Mesendoderm (in vitro differentiated cells): ENCODE results near the gene ALPL.

Source experiments
- DNase-seq: peaks from one replicate; pipeline ENCODE4 v3.0.0; 2013
- H2AK5ac ChIP-seq: 2 replicates; pipeline ENCODE4 v1.6.1; 2013; ENCODE audit warnings: low read length, inconsistent platforms
- H2BK120ac ChIP-seq: 2 replicates; pipeline ENCODE4 v1.6.1; 2013; ENCODE audit warnings: low read depth, mild to moderate bottlenecking, low read length, moderate library complexity, mixed read lengths
- H2BK15ac ChIP-seq: replicated peaks from 2 replicates; pipeline ENCODE4 v1.6.1; 2013; ENCODE audit warnings: low read depth, mild to moderate bottlenecking, moderate library complexity
- H2BK5ac ChIP-seq: 2 replicates; pipeline ENCODE4 v1.6.1; 2013; ENCODE audit warnings: low read length, inconsistent platforms
- H3K18ac ChIP-seq: 2 replicates; pipeline ENCODE4 v1.6.1; 2013; ENCODE audit warnings: mild to moderate bottlenecking, low read length, mixed read lengths
- H3K23ac ChIP-seq: one replicate; pipeline ENCODE4 v1.6.1; 2013; ENCODE audit warnings: low read length
- H3K27ac ChIP-seq: 2 replicates; pipeline ENCODE4 v1.5.1; 2013; ENCODE audit warnings: low read depth, mild to moderate bottlenecking, inconsistent platforms, low read length, moderate library complexity
- H3K27me3 ChIP-seq: 2 replicates; pipeline ENCODE4 v1.6.1; 2013; ENCODE audit warnings: low read length, control low read depth, mild to moderate bottlenecking, inconsistent platforms; ENCODE audit not compliant: insufficient read depth, poor library complexity
- H3K36me3 ChIP-seq: 2 replicates; pipeline ENCODE4 v1.6.1; 2013; ENCODE audit warnings: low read length, inconsistent platforms; ENCODE audit not compliant: control insufficient read depth, insufficient read depth
- H3K4ac ChIP-seq: one replicate; pipeline ENCODE4 v1.6.1; 2013; ENCODE audit warnings: low read depth, mild to moderate bottlenecking, low read length, moderate library complexity
- H3K4me1 ChIP-seq: 2 replicates; pipeline ENCODE4 v1.6.1; 2013; ENCODE audit warnings: low read depth, low read length, inconsistent platforms; ENCODE audit not compliant: control insufficient read depth
- H3K4me2 ChIP-seq: 2 replicates; pipeline ENCODE4 v1.6.1; 2013; ENCODE audit warnings: low read length
- H3K4me3 ChIP-seq: 2 replicates; pipeline ENCODE4 v1.5.1; 2013; ENCODE audit warnings: mild to moderate bottlenecking, low read length
- H3K56ac ChIP-seq: one replicate; pipeline ENCODE4 v1.6.1; 2013; ENCODE audit warnings: low read length
- H3K79me1 ChIP-seq: 2 replicates; pipeline ENCODE4 v1.6.1; 2013; ENCODE audit warnings: low read length, inconsistent platforms
- H3K79me2 ChIP-seq: 2 replicates; pipeline ENCODE4 v1.6.1; 2013; ENCODE audit warnings: mild to moderate bottlenecking, low read length; ENCODE audit not compliant: control insufficient read depth, insufficient read depth
- H3K9ac ChIP-seq: 2 replicates; pipeline ENCODE4 v1.6.1; 2013; ENCODE audit warnings: low read length, inconsistent platforms
- H4K5ac ChIP-seq: one replicate; pipeline ENCODE4 v1.6.1; 2013; ENCODE audit warnings: low read length
- H4K8ac ChIP-seq: one replicate; pipeline ENCODE4 v1.6.1; 2013; ENCODE audit warnings: low read depth, mild to moderate bottlenecking, control low read depth, low read length, moderate library complexity
- WGBS: extraction: QIAGEN DNeasy Blood & Tissue Kit; methylation state at CpG from one replicate; pipeline ENCODE4 v1.1.7; 2013; ENCODE audit warnings: low lambda C conversion rate, missing lambda C conversion rate; ENCODE audit not compliant: insufficient coverage; ENCODE audit errors: extremely low coverage; 5-methylcytosine and 5-hydroxymethylcytosine counted together

ALPL gene

DNA sequence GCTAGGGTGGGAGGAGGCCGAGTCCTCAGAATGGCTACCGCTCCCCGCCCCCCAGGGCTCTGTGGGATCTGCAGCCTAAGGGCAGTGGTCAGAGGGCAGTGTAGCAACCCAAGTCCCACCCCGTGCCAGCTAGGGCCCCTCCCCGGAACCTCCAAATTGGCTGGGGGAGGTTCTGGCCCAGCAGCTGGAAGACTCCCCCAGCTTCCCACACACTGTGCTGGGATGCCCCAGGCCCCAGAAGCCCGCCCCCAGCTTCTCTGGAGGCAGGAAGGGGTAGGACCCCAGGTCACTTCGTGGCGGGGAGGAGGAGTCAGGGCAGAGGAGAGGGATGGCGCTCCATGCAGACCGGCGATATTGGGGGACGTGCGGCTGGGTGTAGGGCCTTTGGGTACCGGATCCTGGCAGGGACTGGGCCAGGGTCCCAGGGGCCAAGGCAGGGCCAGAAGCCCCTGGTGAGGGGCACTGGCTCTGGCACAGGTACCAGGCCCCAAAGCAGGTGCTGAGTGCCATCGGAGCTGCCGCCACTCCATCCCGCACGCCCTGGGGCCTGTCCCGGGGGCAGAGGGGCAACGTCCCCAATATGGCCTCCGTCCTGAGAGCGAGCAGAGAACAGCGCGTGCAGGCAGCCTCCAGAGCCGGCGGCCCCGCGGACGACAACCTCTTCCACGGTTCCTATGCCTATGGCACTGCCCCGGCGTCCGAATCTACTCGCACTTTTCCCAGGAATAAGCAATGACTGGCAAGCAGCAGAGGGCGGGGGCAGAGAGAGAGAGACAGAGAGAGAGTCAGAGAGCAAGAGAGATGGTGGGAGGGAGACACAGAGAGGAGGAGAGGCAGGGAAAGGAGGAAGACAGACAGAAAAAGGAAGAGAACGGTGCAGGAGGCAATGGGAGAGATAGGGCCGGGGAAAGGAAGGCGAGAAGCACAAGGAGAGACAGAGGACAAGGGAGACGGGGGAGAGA, 94.2 kb downstream of the ALPL start:
- no peak overlapping the region for H4K5ac ChIP-seq
- no peak overlapping the region for H2BK15ac ChIP-seq
- H3K27ac ChIP-seq: no peak overlapping the region
- no peak overlapping the region for H3K9ac ChIP-seq
- no peak overlapping the region for H4K8ac ChIP-seq
- no peak overlapping the region for H3K23ac ChIP-seq
- no peaks in the 10 kb centered on the region for H3K79me1 ChIP-seq
- no peak overlapping the region for H3K18ac ChIP-seq
- no peak overlapping the region for H2BK5ac ChIP-seq
- H3K79me2 ChIP-seq: no peaks in the 10 kb centered on the region
- H3K4me2 ChIP-seq: no peak overlapping the region
- DNase-seq: no peak
- H3K36me3 ChIP-seq: no peaks in the 10 kb centered on the region
- no CpG with 5 or more reads among the region's 39 CpGs for WGBS
- no peak overlapping the region for H3K4me3 ChIP-seq
- H3K27me3 ChIP-seq: no peaks in the 10 kb centered on the region
- H3K4ac ChIP-seq: no peak overlapping the region
- no peak overlapping the region for H2BK120ac ChIP-seq
- H3K4me1 ChIP-seq: peaks cover 5% of the 10 kb centered on the region
- H2AK5ac ChIP-seq: no peak overlapping the region
- H3K56ac ChIP-seq: no peak overlapping the region

DNA sequence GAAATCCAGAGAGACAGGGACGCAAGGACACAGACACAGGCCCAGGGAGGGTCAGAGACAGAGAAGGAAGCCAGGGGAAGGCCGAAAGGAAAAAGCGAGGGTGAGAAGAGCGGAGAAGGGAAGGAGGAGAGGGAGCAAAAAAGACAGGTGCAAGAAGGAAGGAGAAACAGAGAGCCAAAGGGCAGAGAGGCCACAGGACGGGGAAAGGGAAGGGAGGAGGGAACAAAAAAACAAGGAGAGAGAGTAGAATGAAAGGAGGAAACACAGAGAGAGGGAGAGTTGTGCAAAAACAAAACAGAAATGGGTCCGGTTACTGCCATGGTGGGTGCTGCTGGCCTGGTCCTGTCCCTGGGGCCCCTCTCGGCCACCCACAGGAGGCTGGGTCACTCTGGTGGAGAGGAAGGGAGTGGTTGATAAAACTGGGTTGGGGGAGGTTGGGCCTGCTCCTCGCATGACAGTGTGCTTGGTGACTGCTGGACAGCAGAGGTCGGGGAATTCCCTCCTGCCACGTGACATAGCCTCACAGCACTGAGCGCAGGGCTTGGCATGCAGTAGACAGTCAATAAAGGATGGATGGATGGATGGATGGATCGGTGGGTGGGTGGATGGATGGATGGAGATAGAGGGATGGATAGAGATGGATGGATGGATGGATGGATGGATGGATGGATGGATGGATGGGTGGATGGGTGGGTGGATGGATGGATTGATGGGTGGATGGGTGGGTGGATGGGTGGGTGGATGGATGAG, 95.2 kb downstream of the ALPL start:
- Histone ChIP-seq H3K18ac (no peak overlapping the region), H3K27ac (no peak overlapping the region), H4K5ac (no peak overlapping the region), H3K4me3 (no peak overlapping the region), H2BK120ac (no peak overlapping the region), H3K23ac (no peak overlapping the region), H2BK15ac (no peak overlapping the region), H3K9ac (no peak overlapping the region), H2BK5ac (no peak overlapping the region), H2AK5ac (no peak overlapping the region), H4K8ac (no peak overlapping the region), H3K79me2 (no peaks in the 10 kb centered on the region), H3K4ac (no peak overlapping the region), H3K4me1 (peaks cover 10% of the 10 kb centered on the region), H3K27me3 (no peaks in the 10 kb centered on the region), H3K36me3 (no peaks in the 10 kb centered on the region), H3K56ac (no peak overlapping the region), H3K4me2 (no peak overlapping the region), H3K79me1 (no peaks in the 10 kb centered on the region)
- no peak for DNase-seq
- no CpG with 5 or more reads among the region's 12 CpGs for WGBS

DNA sequence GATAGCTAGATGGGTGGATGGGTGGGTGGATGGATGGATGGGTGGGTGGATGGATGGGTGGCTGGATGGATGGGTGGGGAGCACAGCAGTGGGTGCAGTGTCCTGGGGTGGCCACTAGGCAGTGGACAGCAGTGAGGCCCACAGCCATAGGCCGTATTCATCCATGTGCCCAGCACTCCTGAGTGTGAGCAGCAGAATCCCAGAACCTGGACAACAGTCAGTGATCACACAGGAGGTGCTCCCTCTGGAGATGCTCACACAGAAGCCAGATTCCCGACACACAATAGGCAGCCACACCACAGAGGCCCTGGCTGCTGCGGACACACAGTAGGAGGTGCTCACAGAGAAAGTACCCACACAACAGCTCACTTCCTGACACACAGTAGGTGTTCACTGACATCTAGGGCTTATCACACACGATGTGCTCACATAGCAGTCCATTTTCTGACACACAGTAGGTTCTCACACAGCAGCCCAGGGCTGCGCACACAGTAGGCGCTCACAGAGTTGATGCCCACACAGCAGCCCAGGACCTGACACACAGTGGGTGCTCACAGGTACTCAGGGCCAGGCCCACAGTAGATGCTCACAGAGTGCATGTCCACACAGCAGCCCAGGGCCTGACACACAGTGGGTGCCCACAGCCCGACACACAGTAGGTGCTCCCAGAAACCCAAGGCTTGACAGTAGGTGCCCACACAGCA, 95.9 kb downstream of the ALPL start:
- Histone ChIP-seq H4K5ac (no peak overlapping the region), H2BK5ac (no peak overlapping the region), H3K79me1 (no peaks in the 10 kb centered on the region), H2BK15ac (no peak overlapping the region), H3K79me2 (no peaks in the 10 kb centered on the region), H3K27ac (no peak overlapping the region), H2BK120ac (no peak overlapping the region), H3K27me3 (no peaks in the 10 kb centered on the region), H4K8ac (no peak overlapping the region), H3K4me3 (no peak overlapping the region), H2AK5ac (no peak overlapping the region), H3K18ac (no peak overlapping the region), H3K56ac (peak overlapping the region; percentile 25), H3K9ac (no peak overlapping the region), H3K36me3 (no peaks in the 10 kb centered on the region), H3K4me2 (no peak overlapping the region), H3K4me1 (peaks cover 10% of the 10 kb centered on the region), H3K23ac (no peak overlapping the region), H3K4ac (no peak overlapping the region)
- DNase-seq: no peak
- WGBS: no CpG with 5 or more reads among the region's 7 CpGs

DNA sequence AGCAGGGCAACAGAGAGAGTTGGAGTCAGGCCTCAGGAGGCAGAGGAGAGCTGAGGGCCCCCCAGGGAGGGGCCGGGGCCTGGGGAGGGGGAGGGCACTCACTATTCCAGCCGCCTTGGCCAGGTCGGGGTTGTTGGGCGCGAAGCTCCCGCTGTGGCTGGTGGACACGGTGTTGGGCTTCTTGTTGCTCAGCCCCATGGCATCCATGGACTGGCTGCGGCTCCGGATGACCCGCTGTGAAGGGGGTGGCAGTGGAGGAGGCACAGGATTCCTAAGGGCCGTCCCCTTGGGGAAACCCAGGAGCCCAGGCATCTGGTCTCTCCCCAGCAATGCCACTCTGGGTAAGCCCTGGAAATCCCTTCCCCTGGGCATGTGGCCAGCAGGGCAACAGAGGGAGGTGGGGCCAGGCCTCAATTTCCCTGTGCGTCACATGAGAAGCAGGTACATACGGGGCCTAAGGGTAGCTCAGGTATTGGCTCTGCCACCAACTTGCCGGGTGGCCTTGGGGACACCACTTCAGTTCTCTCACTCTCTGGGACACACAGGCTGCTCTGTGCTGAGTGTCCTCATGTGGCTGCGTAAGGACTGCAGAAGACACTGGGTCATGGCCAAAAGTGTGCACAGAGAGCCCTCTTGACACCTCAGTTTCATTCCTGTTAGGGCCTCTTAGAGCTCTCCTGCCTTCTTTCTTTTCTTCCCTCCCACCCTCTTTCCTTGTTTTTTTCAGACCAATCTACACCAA, 96.9 kb downstream of the ALPL start:
- no peak overlapping the region for H3K56ac ChIP-seq
- H3K23ac ChIP-seq: no peak overlapping the region
- peaks cover 10% of the 10 kb centered on the region for H3K4me1 ChIP-seq
- no CpG with 5 or more reads among the region's 15 CpGs for WGBS
- no peak overlapping the region for H3K4me2 ChIP-seq
- H2BK5ac ChIP-seq: no peak overlapping the region
- no peaks in the 10 kb centered on the region for H3K79me1 ChIP-seq
- H2BK120ac ChIP-seq: no peak overlapping the region
- no peak for DNase-seq
- H3K79me2 ChIP-seq: no peaks in the 10 kb centered on the region
- no peak overlapping the region for H3K4ac ChIP-seq
- H3K36me3 ChIP-seq: no peaks in the 10 kb centered on the region
- no peak overlapping the region for H2BK15ac ChIP-seq
- H3K9ac ChIP-seq: no peak overlapping the region
- no peak overlapping the region for H3K27ac ChIP-seq
- H3K18ac ChIP-seq: no peak overlapping the region
- H2AK5ac ChIP-seq: no peak overlapping the region
- no peak overlapping the region for H4K5ac ChIP-seq
- H3K27me3 ChIP-seq: no peaks in the 10 kb centered on the region
- no peak overlapping the region for H4K8ac ChIP-seq
- H3K4me3 ChIP-seq: no peak overlapping the region
